Activated naive CD4-positive, alpha-beta T cell treated with anti-CD3 and anti-CD28 coated beads for 36 hours (primary cell): Measurements from ENCODE around the gene CCT2. TPM values are rescaled to one million over a fixed set of nuclear protein-coding genes. Genes with fewer than 3 reads are reported as not detected.
A peak's percentile ranks its signal among the peaks of the same experiment; 100 is the strongest.

ENCODE experiments used
- CTCF ChIA-PET: fragments of 350-600 bp; sonication (Branson Sonifier 250); formaldehyde crosslinking; loops from one replicate; lab custom pipeline; 2021; ENCODE audit warnings: antibody characterized with exemption; lab: Charles Lee
- DNase-seq: peaks from one replicate; pipeline ENCODE4 v3.0.0-alpha.2; 2020
- H3K27ac Mint-ChIP-seq: one replicate; pipeline ENCODE4 v1.8.0; 2021; ENCODE audit warnings: mild to moderate bottlenecking, mixed read lengths
- H3K27me3 Mint-ChIP-seq: one replicate; pipeline ENCODE4 v1.8.0; 2021; ENCODE audit warnings: low read depth, mixed read lengths
- H3K36me3 Mint-ChIP-seq: one replicate; pipeline ENCODE4 v1.8.0; 2021; ENCODE audit warnings: low read depth, mixed read lengths
- H3K4me1 Mint-ChIP-seq: one replicate; pipeline ENCODE4 v1.8.0; 2021; ENCODE audit warnings: low read depth, mixed read lengths
- H3K4me3 Mint-ChIP-seq: one replicate; pipeline ENCODE4 v1.8.0; 2021; ENCODE audit warnings: mild to moderate bottlenecking, moderate library complexity, mixed read lengths
- H3K9me3 Mint-ChIP-seq: one replicate; pipeline ENCODE4 v1.8.0; 2021; ENCODE audit warnings: mixed read lengths
- intact Hi-C: fragments of 100-400 bp; cut with micrococcal nuclease; formaldehyde crosslinking; loops from one replicate; pipeline ENCODE4 v1.15.1; 2023
- total RNA-seq, 2 experiments: library from RNA; stranded (reverse); gene quantifications; one replicate each; pipeline ENCODE4 v1.2.3, GENCODE V29; 2021

Gene CCT2
- total RNA-seq = 100 to 1,000 TPM; 268 to 280 TPM

- peak within 1 kb of the TSS; percentile 92 for H3K27ac Mint-ChIP-seq
- peaks cover 30% of the 10 kb centered on the region for H3K36me3 Mint-ChIP-seq
- CTCF ChIA-PET = interaction anchor here (0.6 to 8.9 kb wide), 4 partner anchors 16 to 341 kb away, joined by 3 to 68 read pairs (median 4); no protein-coding TSS in a partner anchor
- intact Hi-C loops = loop anchor here (1.0 to 5.0 kb wide), 9 partner anchors 54 to 658 kb away; partner anchors contain the start of genes CNOT2, CPSF6 and FRS2
- peaks cover 27% of the 10 kb centered on the region for H3K4me1 Mint-ChIP-seq
- H3K27me3 Mint-ChIP-seq = no peaks in the 10 kb centered on the region
- H3K9me3 Mint-ChIP-seq = no peaks in the 10 kb centered on the region
- peak within 1 kb of the TSS; percentile 86 for H3K4me3 Mint-ChIP-seq
- DNase-seq = peak; percentile 97
These were observed at the start of gene CCT2 for GRCh38 chr12:69585189-69586062. Gene CCT2 (plus strand): TSS chr12:69585459. CDS start chr12:69585522, 63 bp downstream.

- no peaks in the 10 kb centered on the region for H3K27me3 Mint-ChIP-seq
- H3K4me3 Mint-ChIP-seq = no peak overlapping the region
- H3K9me3 Mint-ChIP-seq = peaks cover 5% of the 10 kb centered on the region
- peaks cover 23% of the 10 kb centered on the region for H3K36me3 Mint-ChIP-seq
- no peak overlapping the region for H3K27ac Mint-ChIP-seq
- intact Hi-C loops = no loop called here
- no peak for DNase-seq
- peaks cover 5% of the 10 kb centered on the region for H3K4me1 Mint-ChIP-seq
- CTCF ChIA-PET = no interaction called here
These were observed 44.3 kb upstream of the CCT2 start for GRCh38 chr12:69540987-69541386.

GRCh38 chr12:69544087-69544486 is 41.2 kb upstream of the CCT2 start:
- Mint-ChIP-seq H3K4me3 (no peak overlapping the region), H3K4me1 (peaks cover 11% of the 10 kb centered on the region), H3K36me3 (peaks cover 23% of the 10 kb centered on the region), H3K27me3 (no peaks in the 10 kb centered on the region), H3K27ac (no peak overlapping the region), H3K9me3 (peaks cover 5% of the 10 kb centered on the region)
- no peak for DNase-seq
- intact Hi-C loops = no loop called here
- CTCF ChIA-PET = no interaction called here

- H3K36me3 Mint-ChIP-seq = peaks cover 21% of the 10 kb centered on the region
- no peak for DNase-seq
- peaks cover 11% of the 10 kb centered on the region for H3K4me1 Mint-ChIP-seq
- intact Hi-C loops = no loop called here
- H3K27me3 Mint-ChIP-seq = no peaks in the 10 kb centered on the region
- no peak overlapping the region for H3K27ac Mint-ChIP-seq
- CTCF ChIA-PET = no interaction called here
- peaks cover 5% of the 10 kb centered on the region for H3K9me3 Mint-ChIP-seq
- H3K4me3 Mint-ChIP-seq = no peak overlapping the region
These were observed 40.2 kb upstream of the CCT2 start for GRCh38 chr12:69545081-69545480.

- intact Hi-C loops = no loop called here
- H3K27me3 Mint-ChIP-seq = no peaks in the 10 kb centered on the region
- CTCF ChIA-PET = interaction anchor here (0.7 kb wide), 1 partner anchor 1042 kb away, joined by 3 read pairs; no protein-coding TSS in a partner anchor
- DNase-seq = no peak
- H3K4me1 Mint-ChIP-seq = peaks cover 11% of the 10 kb centered on the region
- peaks cover 16% of the 10 kb centered on the region for H3K36me3 Mint-ChIP-seq
- peaks cover 5% of the 10 kb centered on the region for H3K9me3 Mint-ChIP-seq
- H3K4me3 Mint-ChIP-seq = no peak overlapping the region
- no peak overlapping the region for H3K27ac Mint-ChIP-seq
These were observed 38.4 kb upstream of the CCT2 start for GRCh38 chr12:69546693-69547438.

- H3K27ac Mint-ChIP-seq = no peak overlapping the region
These were observed 36.6 kb upstream of the CCT2 start for GRCh38 chr12:69548687-69549086.

GRCh38 chr12:69550569-69551350 is 34.5 kb upstream of the CCT2 start:
- DNase-seq = no peak
- intact Hi-C loops = no loop called here
- no peaks in the 10 kb centered on the region for H3K9me3 Mint-ChIP-seq
- no peak overlapping the region for H3K27ac Mint-ChIP-seq
- CTCF ChIA-PET = interaction anchor here (0.5 kb wide), 1 partner anchor 26 kb away, joined by 5 read pairs; no protein-coding TSS in a partner anchor
- peaks cover 3% of the 10 kb centered on the region for H3K36me3 Mint-ChIP-seq
- H3K4me1 Mint-ChIP-seq = peaks cover 6% of the 10 kb centered on the region
- no peak overlapping the region for H3K4me3 Mint-ChIP-seq
- no peaks in the 10 kb centered on the region for H3K27me3 Mint-ChIP-seq

More at GRCh38 chr12:69548687-69549086, 36.6 kb upstream of the CCT2 start:
- peaks cover 8% of the 10 kb centered on the region for H3K36me3 Mint-ChIP-seq
- peaks cover under 1% of the 10 kb centered on the region for H3K9me3 Mint-ChIP-seq
- CTCF ChIA-PET = no interaction called here
- H3K27me3 Mint-ChIP-seq = no peaks in the 10 kb centered on the region
- peaks cover 9% of the 10 kb centered on the region for H3K4me1 Mint-ChIP-seq
- H3K4me3 Mint-ChIP-seq = no peak overlapping the region
- no peak for DNase-seq
- intact Hi-C loops = no loop called here

- CTCF ChIA-PET = no interaction called here
- DNase-seq = no peak
- Mint-ChIP-seq H3K9me3 (no peaks in the 10 kb centered on the region), H3K4me1 (no peaks in the 10 kb centered on the region), H3K27me3 (no peaks in the 10 kb centered on the region), H3K4me3 (no peak overlapping the region), H3K27ac (no peak overlapping the region), H3K36me3 (no peaks in the 10 kb centered on the region)
- intact Hi-C loops = no loop called here
These were observed 31.5 kb upstream of the CCT2 start for GRCh38 chr12:69553628-69554248.

GRCh38 chr12:69555461-69555860 is 29.8 kb upstream of the CCT2 start:
- Mint-ChIP-seq H3K27ac (no peak overlapping the region), H3K9me3 (no peaks in the 10 kb centered on the region), H3K4me1 (no peaks in the 10 kb centered on the region), H3K36me3 (no peaks in the 10 kb centered on the region), H3K4me3 (no peak overlapping the region), H3K27me3 (no peaks in the 10 kb centered on the region)
- CTCF ChIA-PET = interaction anchor here (0.6 to 1.3 kb wide), 5 partner anchors 11 to 692 kb away, joined by 3 to 4 read pairs (median 4); no protein-coding TSS in a partner anchor
- intact Hi-C loops = no loop called here
- no peak for DNase-seq

- H3K4me3 Mint-ChIP-seq = no peak overlapping the region
- no peaks in the 10 kb centered on the region for H3K27me3 Mint-ChIP-seq
- intact Hi-C loops = no loop called here
- CTCF ChIA-PET = interaction anchor here (1.3 kb wide), 1 partner anchor 22 kb away, joined by 4 read pairs; no protein-coding TSS in a partner anchor
- no peak overlapping the region for H3K27ac Mint-ChIP-seq
- no peaks in the 10 kb centered on the region for H3K9me3 Mint-ChIP-seq
- H3K36me3 Mint-ChIP-seq = no peaks in the 10 kb centered on the region
- no peaks in the 10 kb centered on the region for H3K4me1 Mint-ChIP-seq
- no peak for DNase-seq
These were observed 28.9 kb upstream of the CCT2 start for GRCh38 chr12:69556383-69556782.

- H3K36me3 Mint-ChIP-seq = peaks cover 1% of the 10 kb centered on the region
- intact Hi-C loops = no loop called here
- no peak overlapping the region for H3K4me3 Mint-ChIP-seq
- CTCF ChIA-PET = interaction anchor here (0.6 to 1.5 kb wide), 2 partner anchors 193 to 205 kb away, joined by 3 to 4 read pairs; no protein-coding TSS in a partner anchor
- DNase-seq = no peak
- no peaks in the 10 kb centered on the region for H3K27me3 Mint-ChIP-seq
- no peak overlapping the region for H3K27ac Mint-ChIP-seq
- no peaks in the 10 kb centered on the region for H3K9me3 Mint-ChIP-seq
- H3K4me1 Mint-ChIP-seq = peaks cover 3% of the 10 kb centered on the region
These were observed 22.0 kb upstream of the CCT2 start for GRCh38 chr12:69563166-69563762.
